IPS-11a (cell line): ENCODE data around the gene WDR87.

Experiments used
- H3K4me3 ChIP-seq: one replicate; pipeline ENCODE4 v1.5.1; 2013; ENCODE audit warnings: low read depth, low read length, control low read depth

The WDR87 gene

GRCh38 chr19:37905946-37906868 lies at the start of gene WDR87:
WDR87 (minus strand) TSS chr19:37906594; CDS start chr19:37898239, 8,355 bp downstream.
- peak within 1 kb of the TSS; percentile 66 for H3K4me3 ChIP-seq

DNA sequence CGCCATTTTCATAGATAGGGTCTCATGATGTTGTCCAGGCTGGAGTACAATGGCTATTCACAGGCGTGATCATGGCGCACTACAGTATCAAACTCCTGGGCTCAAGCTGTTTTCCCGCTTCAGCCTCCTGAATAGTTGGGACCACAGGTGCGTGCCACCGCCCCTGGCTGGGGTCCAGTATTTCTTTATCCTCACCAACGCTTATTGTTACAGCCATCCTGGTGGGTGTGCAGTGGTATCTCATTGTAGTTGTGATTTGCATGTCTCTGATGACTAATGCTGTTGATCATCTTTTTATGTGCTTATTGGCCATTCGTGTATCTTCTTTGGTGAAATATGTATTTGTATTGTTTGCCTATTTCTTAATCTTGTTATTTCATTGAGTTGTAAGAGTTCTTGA lies 49.6 kb upstream of the WDR87 start:
- no peak overlapping the region for H3K4me3 ChIP-seq

DNA sequence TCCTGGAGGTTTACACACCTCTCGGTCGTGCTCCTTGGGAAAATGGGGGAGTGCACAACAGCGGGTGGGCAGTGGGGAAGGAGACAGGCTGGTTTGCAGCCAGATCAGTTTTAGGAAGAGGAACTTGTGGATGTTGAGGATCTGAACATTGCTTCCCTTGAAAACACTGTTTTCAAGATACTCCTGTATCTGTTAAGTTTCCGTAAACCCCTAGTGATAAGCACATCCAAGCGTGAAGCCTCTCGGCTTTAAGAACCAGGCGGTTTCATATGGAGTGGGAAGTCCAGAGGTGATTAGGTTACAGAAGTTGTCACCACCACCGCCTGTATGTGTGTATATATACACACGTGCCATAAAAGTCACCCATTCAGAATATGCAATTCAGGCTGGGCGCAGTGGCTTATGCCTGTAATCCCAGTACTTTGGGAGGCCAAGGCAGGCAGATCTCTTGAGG lies 48.1 kb upstream of the WDR87 start:
- no peak overlapping the region for H3K4me3 ChIP-seq

GRCh38 chr19:37953918-37954303 lies 47.5 kb upstream of the WDR87 start:
- no peak overlapping the region for H3K4me3 ChIP-seq

- H3K4me3 ChIP-seq: no peak overlapping the region
Measured at GRCh38 chr19:37953171-37953917, 47.0 kb upstream of the WDR87 start.

DNA sequence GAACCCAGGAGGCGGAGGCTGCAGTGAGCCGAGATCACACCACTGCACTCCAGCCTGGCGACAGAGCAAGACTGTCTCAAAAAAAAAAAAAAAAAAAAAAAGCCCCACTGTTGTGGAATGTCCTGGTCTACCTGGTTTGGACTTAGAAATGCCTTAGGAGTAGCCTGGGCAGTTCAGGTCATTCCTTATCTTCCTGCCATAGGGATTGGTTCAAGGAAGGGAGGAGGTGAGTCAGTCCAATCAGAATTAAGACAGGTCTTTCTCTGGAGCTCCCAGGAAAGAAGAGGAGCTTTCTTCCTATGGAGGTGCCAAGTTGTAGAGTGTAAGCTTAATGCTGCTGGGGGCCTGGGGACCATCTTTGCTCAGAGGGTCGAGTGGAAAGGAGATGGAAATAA lies 45.4 kb upstream of the WDR87 start:
- H3K4me3 ChIP-seq: no peak overlapping the region

DNA sequence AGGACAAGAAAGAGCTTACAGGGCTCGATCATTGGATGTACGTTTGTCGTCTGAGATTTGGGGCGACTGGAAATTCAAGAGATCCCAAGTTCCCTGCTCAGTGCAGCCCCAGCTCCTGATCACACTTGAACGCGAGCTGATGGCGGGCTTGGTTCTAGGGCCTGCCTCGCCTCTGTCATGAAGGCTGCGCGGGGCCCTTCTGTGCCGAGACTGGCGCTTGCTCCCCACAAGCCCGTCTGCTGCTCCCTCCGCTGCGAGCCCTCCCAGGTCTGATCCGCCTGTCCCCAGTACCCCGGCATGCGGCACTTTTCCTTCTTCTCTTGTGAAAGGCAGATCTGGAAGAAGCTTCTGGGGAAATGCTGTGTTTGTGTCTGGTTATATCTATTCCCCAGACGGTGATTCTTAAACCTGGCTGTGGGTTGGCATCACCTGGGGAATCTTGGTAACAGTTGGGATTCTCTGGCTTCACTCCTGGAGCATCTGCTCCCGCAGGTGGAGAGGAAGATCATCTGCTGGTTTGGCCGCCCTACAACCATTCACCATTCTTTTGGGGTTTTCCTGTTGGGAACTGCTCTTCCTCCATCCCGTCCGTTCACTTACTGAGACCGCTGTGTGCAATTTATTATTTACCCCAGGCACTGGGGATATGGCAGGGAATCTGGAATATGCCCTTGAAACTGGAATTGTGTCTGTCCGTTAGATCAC lies 44.2 kb upstream of the WDR87 start:
- H3K4me3 ChIP-seq: no peak overlapping the region

DNA sequence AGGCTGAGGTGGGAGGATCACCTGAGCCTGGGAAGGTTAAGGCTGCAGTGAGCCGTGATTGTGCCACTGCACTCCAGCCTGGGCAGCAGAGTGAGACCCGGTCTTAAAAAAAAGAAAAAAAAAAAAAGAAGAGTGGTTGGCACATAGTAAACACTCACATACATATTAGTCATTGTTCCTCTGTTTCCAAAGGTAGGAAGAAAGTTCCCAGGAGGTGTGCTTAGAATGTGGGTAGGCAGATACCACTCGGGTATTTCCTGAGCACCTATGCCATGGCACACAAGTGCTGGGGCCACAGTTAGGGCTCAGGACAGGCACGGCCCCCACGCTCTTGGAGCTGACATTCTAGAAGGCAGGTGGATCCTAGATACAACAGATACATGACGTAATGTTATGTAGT lies 42.0 kb upstream of the WDR87 start:
- H3K4me3 ChIP-seq: no peak overlapping the region

GRCh38 chr19:37947778-37948177 lies 41.4 kb upstream of the WDR87 start:
- no peak overlapping the region for H3K4me3 ChIP-seq

DNA sequence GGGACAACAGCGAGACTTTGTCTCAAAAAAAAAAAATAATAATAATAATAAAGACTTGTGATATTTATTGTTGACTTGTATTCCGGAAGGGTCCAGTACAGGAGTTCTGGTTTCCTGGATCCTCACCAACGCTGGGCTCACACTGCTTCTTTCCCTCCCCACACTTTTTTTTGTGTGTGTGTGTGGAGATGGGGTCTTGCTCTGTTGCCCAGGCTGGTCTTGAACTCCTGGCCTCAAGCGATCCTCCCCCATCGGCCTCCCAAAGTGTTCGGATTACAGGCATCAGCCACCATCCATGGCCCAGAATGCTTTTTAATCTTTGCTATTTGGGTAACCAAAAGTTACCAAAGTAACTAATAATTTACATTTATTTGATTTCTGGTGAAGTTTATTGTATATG lies 39.7 kb upstream of the WDR87 start:
- no peak overlapping the region for H3K4me3 ChIP-seq

- H3K4me3 ChIP-seq: no peak overlapping the region
Measured at GRCh38 chr19:37943480-37943879, 37.1 kb upstream of the WDR87 start.

DNA sequence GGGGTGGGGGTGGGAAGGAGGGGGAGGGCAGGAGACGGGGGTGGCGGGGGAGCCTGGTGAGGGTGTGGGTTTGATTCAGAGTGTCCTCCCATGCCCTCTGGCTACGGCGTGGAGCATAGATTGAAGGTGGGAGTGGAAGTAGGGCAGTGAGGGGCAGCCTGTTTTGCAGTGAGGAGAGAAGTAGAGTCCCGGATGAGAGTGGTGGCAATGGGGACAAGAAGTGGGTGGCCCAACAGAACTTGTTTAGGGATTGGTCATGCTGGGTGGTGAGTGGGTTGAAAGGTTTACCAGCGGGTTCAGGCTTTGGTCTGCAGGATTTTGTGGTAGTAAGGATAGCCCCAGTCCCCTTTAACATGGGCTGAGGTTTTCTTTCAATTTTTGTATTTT lies 36.1 kb upstream of the WDR87 start:
- no peak overlapping the region for H3K4me3 ChIP-seq

- H3K4me3 ChIP-seq: no peak overlapping the region
Measured at GRCh38 chr19:37941782-37942515, 35.6 kb upstream of the WDR87 start.

- no peak overlapping the region for H3K4me3 ChIP-seq
Measured at GRCh38 chr19:37938353-37938752, 32.0 kb upstream of the WDR87 start.

- H3K4me3 ChIP-seq: no peak overlapping the region
Measured at GRCh38 chr19:37936886-37937285, 30.5 kb upstream of the WDR87 start.

GRCh38 chr19:37936166-37936565 lies 29.8 kb upstream of the WDR87 start:
- no peak overlapping the region for H3K4me3 ChIP-seq

DNA sequence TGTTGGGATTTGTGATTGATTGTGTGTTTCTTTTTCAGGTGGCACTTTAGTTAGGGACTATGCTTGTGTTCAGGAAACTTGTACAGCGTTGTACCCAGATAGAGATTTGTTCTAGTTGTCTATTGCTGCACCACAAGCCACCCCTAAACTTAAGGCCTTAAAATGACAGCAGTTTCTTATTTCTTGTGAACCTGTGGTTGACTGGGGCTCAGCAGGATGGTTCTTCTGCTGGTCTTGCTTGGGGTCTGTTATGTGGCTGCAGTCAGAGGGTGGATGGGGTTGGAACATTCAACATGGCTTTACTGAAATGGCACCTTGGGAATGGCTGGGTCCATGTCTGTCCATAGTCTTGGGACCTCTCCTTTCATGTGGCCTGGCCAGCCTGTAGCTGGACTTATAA lies 28.9 kb upstream of the WDR87 start:
- no peak overlapping the region for H3K4me3 ChIP-seq

DNA sequence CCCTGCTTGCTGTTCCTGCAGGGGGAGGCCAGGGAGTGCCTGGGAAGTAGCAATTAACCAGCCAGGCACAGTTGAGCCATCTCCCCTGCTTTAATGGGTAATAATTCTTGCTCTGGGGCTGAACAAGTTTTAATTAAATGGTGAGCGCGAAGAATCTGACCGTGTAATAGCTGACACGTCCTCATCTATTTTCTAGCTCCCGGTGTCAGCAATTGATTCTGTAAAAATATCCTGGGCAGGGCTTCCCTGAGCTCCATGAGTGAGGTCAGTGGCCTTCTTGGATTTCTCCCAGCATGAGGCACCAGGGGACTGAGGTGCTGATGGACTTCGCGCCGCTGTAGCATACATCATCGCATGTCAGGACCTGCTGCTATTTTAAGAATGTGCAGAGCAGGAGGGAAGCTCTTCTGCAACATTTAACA lies 27.6 kb upstream of the WDR87 start:
- H3K4me3 ChIP-seq: no peak overlapping the region

GRCh38 chr19:37932985-37933936 lies 26.9 kb upstream of the WDR87 start:
- H3K4me3 ChIP-seq: no peak overlapping the region
